ENCODE results near the gene ATF4. TPM values are rescaled to one million over a fixed set of nuclear protein-coding genes. Genes with fewer than 3 reads are reported as not detected.
A peak's percentile ranks its signal among the peaks of the same experiment; 100 is the strongest.

Gene ATF4
- total and polyA plus RNA-seq, 2 of the 13 experiments (the other 11 are each of a cell fraction or from before 2014, with no cell fraction given): 486 to 1,297 TPM

GRCh38 chr22:39528681-39529486, 8.5 kb downstream of the ATF4 start (continued):
- TF ChIP-seq TBX2 (CRISPR knock-in tag; IDR thresholded peaks at IDR 0.05; ENCODE audit: borderline replicate concordance): peak; percentile 28; the same call in 1 of the 2 replicates
- TF ChIP-seq GFI1 (CRISPR knock-in tag; IDR thresholded peaks at IDR 0.05; ENCODE audit: borderline replicate concordance): no peak
- peak; percentile 87; the same call in 1 of the 2 replicates for TF ChIP-seq RFXAP (CRISPR knock-in tag; IDR thresholded peaks at IDR 0.05; ENCODE audit: borderline replicate concordance)
- peak; percentile 77 for TF ChIP-seq AGO2 (optimal IDR thresholded peaks at IDR 0.05; ENCODE audit: low read depth, low read length)
- TF ChIP-seq SOX6 (IDR thresholded peaks at IDR 0.05): no peak
- TF ChIP-seq SOX6 (CRISPR knock-in tag; IDR thresholded peaks at IDR 0.05): peak; percentile 68
- no peak for TF ChIP-seq ZBTB1 (CRISPR knock-in tag; IDR thresholded peaks at IDR 0.05; ENCODE audit: borderline replicate concordance)
- TF ChIP-seq POLR2A (IDR thresholded peaks at IDR 0.05; ENCODE audit: insufficient read depth in 1 of 2, low read depth in 2 of 2, low read length in 2 of 2): 0 out of 4 replicates have a peak, but pooled peaks of 1 of the 2 experiments have one; percentile 2
- TF ChIP-seq, protein P1, sequence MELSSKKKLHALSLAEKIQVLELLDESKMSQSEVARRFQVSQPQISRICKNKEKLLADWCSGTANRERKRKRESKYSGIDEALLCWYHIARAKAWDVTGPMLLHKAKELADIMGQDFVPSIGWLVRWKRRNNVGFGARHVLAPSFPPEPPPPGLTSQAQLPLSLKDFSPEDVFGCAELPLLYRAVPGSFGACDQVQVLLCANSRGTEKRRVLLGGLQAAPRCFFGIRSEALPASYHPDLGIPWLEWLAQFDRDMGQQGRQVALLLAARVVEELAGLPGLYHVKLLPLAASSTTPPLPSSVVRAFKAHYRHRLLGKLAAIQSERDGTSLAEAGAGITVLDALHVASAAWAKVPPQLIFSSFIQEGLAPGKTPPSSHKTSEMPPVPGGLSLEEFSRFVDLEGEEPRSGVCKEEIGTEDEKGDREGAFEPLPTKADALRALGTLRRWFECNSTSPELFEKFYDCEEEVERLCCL (CRISPR knock-in tag; IDR thresholded peaks at IDR 0.05; ENCODE audit: borderline replicate concordance): no peak
- TF ChIP-seq ZNF720 (CRISPR knock-in tag; IDR thresholded peaks at IDR 0.05): 0 out of 2 replicates have a peak, but pooled peaks have one; percentile 50
- no peak for TF ChIP-seq RORA (CRISPR knock-in tag; IDR thresholded peaks at IDR 0.05)
- no peak for TF ChIP-seq USF2 (IDR thresholded peaks at IDR 0.05; ENCODE audit: low read depth, low read length)
- no peak for TF ChIP-seq USF2 (CRISPR knock-in tag; IDR thresholded peaks at IDR 0.05; ENCODE audit: borderline replicate concordance)
- TF ChIP-seq, protein P2, sequence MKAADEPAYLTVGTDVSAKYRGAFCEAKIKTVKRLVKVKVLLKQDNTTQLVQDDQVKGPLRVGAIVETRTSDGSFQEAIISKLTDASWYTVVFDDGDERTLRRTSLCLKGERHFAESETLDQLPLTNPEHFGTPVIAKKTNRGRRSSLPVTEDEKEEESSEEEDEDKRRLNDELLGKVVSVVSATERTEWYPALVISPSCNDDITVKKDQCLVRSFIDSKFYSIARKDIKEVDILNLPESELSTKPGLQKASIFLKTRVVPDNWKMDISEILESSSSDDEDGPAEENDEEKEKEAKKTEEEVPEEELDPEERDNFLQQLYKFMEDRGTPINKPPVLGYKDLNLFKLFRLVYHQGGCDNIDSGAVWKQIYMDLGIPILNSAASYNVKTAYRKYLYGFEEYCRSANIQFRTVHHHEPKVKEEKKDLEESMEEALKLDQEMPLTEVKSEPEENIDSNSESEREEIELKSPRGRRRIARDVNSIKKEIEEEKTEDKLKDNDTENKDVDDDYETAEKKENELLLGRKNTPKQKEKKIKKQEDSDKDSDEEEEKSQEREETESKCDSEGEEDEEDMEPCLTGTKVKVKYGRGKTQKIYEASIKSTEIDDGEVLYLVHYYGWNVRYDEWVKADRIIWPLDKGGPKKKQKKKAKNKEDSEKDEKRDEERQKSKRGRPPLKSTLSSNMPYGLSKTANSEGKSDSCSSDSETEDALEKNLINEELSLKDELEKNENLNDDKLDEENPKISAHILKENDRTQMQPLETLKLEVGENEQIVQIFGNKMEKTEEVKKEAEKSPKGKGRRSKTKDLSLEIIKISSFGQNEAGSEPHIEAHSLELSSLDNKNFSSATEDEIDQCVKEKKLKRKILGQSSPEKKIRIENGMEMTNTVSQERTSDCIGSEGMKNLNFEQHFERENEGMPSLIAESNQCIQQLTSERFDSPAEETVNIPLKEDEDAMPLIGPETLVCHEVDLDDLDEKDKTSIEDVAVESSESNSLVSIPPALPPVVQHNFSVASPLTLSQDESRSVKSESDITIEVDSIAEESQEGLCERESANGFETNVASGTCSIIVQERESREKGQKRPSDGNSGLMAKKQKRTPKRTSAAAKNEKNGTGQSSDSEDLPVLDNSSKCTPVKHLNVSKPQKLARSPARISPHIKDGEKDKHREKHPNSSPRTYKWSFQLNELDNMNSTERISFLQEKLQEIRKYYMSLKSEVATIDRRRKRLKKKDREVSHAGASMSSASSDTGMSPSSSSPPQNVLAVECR (CRISPR knock-in tag; IDR thresholded peaks at IDR 0.05; ENCODE audit: borderline replicate concordance): peak; percentile 79; the same call in 1 of the 2 replicates
- TF ChIP-seq GATA4 (IDR thresholded peaks at IDR 0.05; ENCODE audit: borderline replicate concordance, low read depth): no peak
- TF ChIP-seq JDP2 (CRISPR knock-in tag; IDR thresholded peaks at IDR 0.05; ENCODE audit: borderline replicate concordance): no peak
- no peak for TF ChIP-seq NFE2L1 (CRISPR knock-in tag; IDR thresholded peaks at IDR 0.05; ENCODE audit: borderline replicate concordance)
- TF ChIP-seq HES4 (CRISPR knock-in tag; IDR thresholded peaks at IDR 0.05; ENCODE audit: borderline replicate concordance): no peak
- TF ChIP-seq HOXA3 (CRISPR knock-in tag; IDR thresholded peaks at IDR 0.05): peak; percentile 87
- TF ChIP-seq PCBP1 (IDR thresholded peaks at IDR 0.05; ENCODE audit: borderline replicate concordance, low read depth, low read length): peak; percentile 78; the same call in 1 of the 2 replicates

Data from HepG2 (cell line).